Fibroblast of lung (primary cell): ENCODE measurements around the gene SERINC4. TPM values are rescaled to one million over a fixed set of nuclear protein-coding genes. Genes with fewer than 3 reads are reported as not detected.
"Not testable (repeated sequence)": the region's sequence is repeated elsewhere in the genome, so short reads cannot be mapped to it uniquely, and the experiment has no call there.

Experiments
- DNase-seq, 2 donors: peaks; one replicate each; pipeline versions ENCODE4 v3.0.0 to v3.0.0-alpha.2; 2010; ENCODE audit warnings: low read depth in 2 of 2
- H2AFZ ChIP-seq: 2 replicates; pipeline ENCODE4 v1.5.1; 2012; ENCODE audit warnings: low read length, control low read depth, inconsistent platforms
- H3K27ac ChIP-seq: 2 replicates; pipeline ENCODE4 v1.5.1; 2011; ENCODE audit warnings: low read length, control low read depth; ENCODE audit not compliant: insufficient read depth
- H3K27me3 ChIP-seq: 2 replicates; pipeline ENCODE4 v1.5.1; 2011; ENCODE audit warnings: mild to moderate bottlenecking, low read length; ENCODE audit not compliant: control insufficient read depth, insufficient read depth
- H3K36me3 ChIP-seq: 2 replicates; pipeline ENCODE4 v1.5.1; 2011; ENCODE audit warnings: low read length; ENCODE audit not compliant: control insufficient read depth, insufficient read depth
- H3K4me1 ChIP-seq: 2 replicates; pipeline ENCODE4 v1.5.1; 2011; ENCODE audit warnings: low read length; ENCODE audit not compliant: control insufficient read depth, insufficient read depth; ENCODE audit errors: extremely low read depth
- H3K4me2 ChIP-seq: 2 replicates; pipeline ENCODE4 v1.5.1; 2011; ENCODE audit warnings: low read length, control low read depth; ENCODE audit not compliant: insufficient read depth; ENCODE audit errors: extremely low read depth
- H3K4me3 ChIP-seq, 4 experiments: fragments of 200-600 bp in 1 of 4; sonication (generic) in 1 of 4; replicated peaks in 1 of 4; 2 replicates each; pipeline ENCODE4 v1.5.1; 2011 to 2016; ENCODE audit warnings: low read length in 4 of 4, low read depth in 3 of 4, mild to moderate bottlenecking in 3 of 4, control low read depth in 2 of 4, inconsistent platforms in 1 of 4, mixed read lengths in 1 of 4; ENCODE audit not compliant: insufficient read depth in 1 of 4; ENCODE audit errors: control extremely low read depth in 1 of 4
- H3K79me2 ChIP-seq: 2 replicates; pipeline ENCODE4 v1.5.1; 2012; ENCODE audit warnings: mild to moderate bottlenecking, low read length, inconsistent platforms; ENCODE audit not compliant: control insufficient read depth, insufficient read depth
- H3K9ac ChIP-seq: 2 replicates; pipeline ENCODE4 v1.5.1; 2011; ENCODE audit warnings: mild to moderate bottlenecking, low read length, control low read depth; ENCODE audit not compliant: insufficient read depth
- H3K9me3 ChIP-seq: 2 replicates; pipeline ENCODE4 v1.5.1; 2012; ENCODE audit warnings: low read depth, low read length; ENCODE audit not compliant: control insufficient read depth, insufficient read depth
- H4K20me1 ChIP-seq: 2 replicates; pipeline ENCODE4 v1.5.1; 2011; ENCODE audit warnings: low read length; ENCODE audit not compliant: control insufficient read depth, insufficient read depth; ENCODE audit errors: extremely low read depth
- EZH2 ChIP-seq: IDR thresholded peaks from 2 replicates; pipeline ENCODE4 v1.5.1; 2012; ENCODE audit warnings: low read length, control low read depth, mild to moderate bottlenecking; ENCODE audit errors: missing control alignments
- polyA plus RNA-seq, 2 donors: library from polyadenylated mRNA; depleted of rRNA in 1 of 2; stranded (reverse) in 1 of 2; unstranded in 1 of 2; fragments of >200 nt; gene quantifications; 2 replicates each; pipeline ENCODE4 v1.2.1, GENCODE V29; 2011 to 2012; ENCODE audit warnings: missing spikeins in 1 of 2
- total RNA-seq: library from RNA; depleted of rRNA; stranded (reverse); fragments of >200 nt; gene quantifications from 2 replicates; pipeline ENCODE4 v1.2.1, GENCODE V29; 2014
- TF ChIP-seq, protein P1 (sequence below), 2 donors: IDR thresholded peaks in 1 of 2; conservative IDR thresholded peaks in 1 of 2; 1 replicate in 1 of 2; 2 replicates in 1 of 2; pipeline ENCODE4 v1.5.1; 2011 to 2012; ENCODE audit warnings: low read length in 2 of 2, control low read depth in 1 of 2, inconsistent platforms in 1 of 2, low read depth in 1 of 2, mild to moderate bottlenecking in 1 of 2

The SERINC4 gene
- total and polyA plus RNA-seq, 2 donors (not counting 1 experiment from before 2014, with no cell fraction given): 0.06 to 0.17 TPM

DNA sequence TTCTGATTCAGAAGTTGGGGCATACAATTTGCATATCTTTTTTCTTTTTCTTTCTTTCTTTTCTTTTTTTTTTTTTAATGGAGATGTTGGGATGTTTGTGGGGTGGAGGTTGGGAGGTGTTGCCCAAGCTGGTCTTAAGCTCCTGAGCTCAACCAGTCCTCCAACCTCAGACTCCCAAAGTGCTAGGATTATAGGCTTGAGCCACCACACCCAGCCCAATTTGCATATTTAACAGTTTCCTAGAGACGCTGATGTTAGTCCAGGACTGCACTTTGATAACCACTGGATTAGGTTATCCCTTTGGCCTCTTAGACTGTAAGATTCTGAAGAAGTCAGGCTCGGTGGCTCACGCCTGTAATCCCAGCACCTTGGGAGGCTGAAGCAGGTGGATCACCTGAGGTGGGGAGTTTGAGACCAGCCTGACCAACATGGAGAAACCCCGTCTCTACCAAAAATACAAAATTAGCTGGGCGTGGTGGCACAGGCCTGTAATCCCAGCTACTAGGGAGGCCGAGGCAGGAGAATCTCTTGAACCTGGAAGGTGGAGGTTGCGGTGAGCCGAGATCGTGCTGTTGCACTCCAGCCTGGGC lies 30.0 kb upstream of the SERINC4 start:
- H4K20me1 ChIP-seq, H3K4me3 ChIP-seq, H3K27ac ChIP-seq, H3K36me3 ChIP-seq, H3K27me3 ChIP-seq, H3K9me3 ChIP-seq, H3K9ac ChIP-seq, H3K4me2 ChIP-seq, H3K4me1 ChIP-seq, DNase-seq, H2AFZ ChIP-seq: not testable (repeated sequence)
- H3K79me2 ChIP-seq: peaks cover 29% of the 10 kb centered on the region

DNA sequence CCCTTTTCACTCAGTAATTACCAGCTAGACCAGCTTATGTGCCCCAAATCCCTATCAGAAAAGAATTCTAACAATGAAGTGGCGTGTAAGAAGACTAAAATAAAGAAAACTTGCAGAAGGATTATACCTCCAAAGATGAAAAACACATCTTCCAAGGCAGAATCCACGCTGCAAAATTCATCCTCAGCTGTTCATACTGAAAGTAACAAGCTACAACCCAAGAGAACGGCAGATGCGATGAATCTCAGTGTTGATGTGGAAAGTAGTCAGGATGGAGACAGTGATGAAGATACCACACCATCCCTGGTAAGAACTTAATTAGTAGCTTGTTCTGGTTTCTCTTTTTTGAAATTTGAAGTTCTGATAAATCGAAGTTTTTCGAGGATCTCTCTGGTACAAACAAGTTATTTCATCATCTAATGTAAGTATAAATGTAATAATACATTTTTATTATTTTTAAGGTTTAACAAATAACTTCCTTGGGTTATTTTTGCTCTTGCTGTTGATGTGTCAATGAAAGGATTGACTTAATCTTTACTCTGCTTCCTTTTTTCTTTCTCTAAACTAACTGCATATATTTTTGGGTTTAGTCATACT lies 28.1 kb upstream of the SERINC4 start:
- Histone ChIP-seq H2AFZ (peak overlapping the region; percentile 93), H3K27me3 (no peaks in the 10 kb centered on the region), H3K9ac (no peak overlapping the region), H3K4me1 (peaks cover 3% of the 10 kb centered on the region), H3K36me3 (no peaks in the 10 kb centered on the region), H3K4me2 (peak overlapping the region; percentile 99), H3K27ac (peak overlapping the region; percentile 90), H3K9me3 (no peaks in the 10 kb centered on the region), H4K20me1 (no peaks in the 10 kb centered on the region), H3K4me3 (peak overlapping the region; percentile 79 to 92 (median 86)), H3K79me2 (peaks cover 38% of the 10 kb centered on the region)
- TF ChIP-seq, protein P1, sequence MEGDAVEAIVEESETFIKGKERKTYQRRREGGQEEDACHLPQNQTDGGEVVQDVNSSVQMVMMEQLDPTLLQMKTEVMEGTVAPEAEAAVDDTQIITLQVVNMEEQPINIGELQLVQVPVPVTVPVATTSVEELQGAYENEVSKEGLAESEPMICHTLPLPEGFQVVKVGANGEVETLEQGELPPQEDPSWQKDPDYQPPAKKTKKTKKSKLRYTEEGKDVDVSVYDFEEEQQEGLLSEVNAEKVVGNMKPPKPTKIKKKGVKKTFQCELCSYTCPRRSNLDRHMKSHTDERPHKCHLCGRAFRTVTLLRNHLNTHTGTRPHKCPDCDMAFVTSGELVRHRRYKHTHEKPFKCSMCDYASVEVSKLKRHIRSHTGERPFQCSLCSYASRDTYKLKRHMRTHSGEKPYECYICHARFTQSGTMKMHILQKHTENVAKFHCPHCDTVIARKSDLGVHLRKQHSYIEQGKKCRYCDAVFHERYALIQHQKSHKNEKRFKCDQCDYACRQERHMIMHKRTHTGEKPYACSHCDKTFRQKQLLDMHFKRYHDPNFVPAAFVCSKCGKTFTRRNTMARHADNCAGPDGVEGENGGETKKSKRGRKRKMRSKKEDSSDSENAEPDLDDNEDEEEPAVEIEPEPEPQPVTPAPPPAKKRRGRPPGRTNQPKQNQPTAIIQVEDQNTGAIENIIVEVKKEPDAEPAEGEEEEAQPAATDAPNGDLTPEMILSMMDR (conservative IDR thresholded peaks at IDR 0.05 in 1 of 2, IDR thresholded peaks at IDR 0.05 in 1 of 2; ENCODE audit: low read depth in 1 of 2, low read length in 2 of 2): no peak
- TF ChIP-seq EZH2: no peak
- DNase-seq: peak in 1 of 2 donors; percentile 15

DNA sequence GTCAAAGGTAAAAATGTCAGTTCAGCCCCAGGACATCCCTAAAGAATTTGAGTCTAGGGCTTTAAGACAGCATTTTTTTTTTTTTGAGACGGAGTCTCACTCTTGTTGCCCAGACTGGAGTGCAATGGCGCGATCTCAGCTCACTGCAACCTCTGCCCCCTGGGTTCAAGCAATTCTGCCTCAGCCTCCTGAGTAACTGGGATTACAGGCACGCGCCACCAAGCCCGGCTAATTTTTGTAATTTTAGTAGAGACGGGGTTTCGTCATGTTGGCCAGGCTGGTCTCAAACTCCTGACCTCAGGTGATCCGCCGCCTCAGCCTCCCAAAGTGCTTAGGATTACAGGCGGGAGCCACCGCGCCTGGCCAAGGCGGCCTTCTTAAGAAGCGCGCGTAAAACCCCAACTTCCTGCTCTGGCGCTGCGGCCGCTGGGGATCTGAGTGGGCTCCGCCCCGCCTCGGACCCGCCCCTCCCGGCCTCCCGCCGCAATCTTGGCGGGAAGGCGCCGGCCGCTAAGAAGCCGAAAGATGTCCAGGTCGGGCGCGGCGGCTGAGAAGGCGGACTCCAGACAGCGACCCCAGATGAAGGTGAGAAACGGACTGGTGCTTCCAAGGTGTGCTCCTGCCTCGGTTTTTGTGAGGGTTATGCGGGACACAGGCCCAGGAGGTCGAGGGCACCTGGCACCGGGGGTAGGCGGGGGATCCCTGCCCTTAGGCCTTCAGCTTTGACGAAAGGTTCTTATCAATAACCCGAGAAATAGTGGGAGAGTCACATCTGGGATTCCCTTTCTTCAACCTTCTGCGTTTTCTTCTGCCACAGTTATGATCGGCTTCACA lies 26.7 kb upstream of the SERINC4 start, which contains the start of gene WDR76:
WDR76 (plus strand) TSS at position 495 of the 834 bp plus-strand sequence; CDS start at position 526, 31 bp downstream.
- Histone ChIP-seq H3K4me3 (peak within 1 kb of the TSS; percentile 79 to 92 (median 86)), H4K20me1 (no peaks in the 10 kb centered on the region), H3K4me1 (peaks cover 3% of the 10 kb centered on the region), H3K9ac (peak within 1 kb of the TSS; percentile 76), H3K36me3 (no peaks in the 10 kb centered on the region), H3K79me2 (peaks cover 44% of the 10 kb centered on the region), H3K4me2 (peak within 1 kb of the TSS; percentile 99), H2AFZ (peak within 1 kb of the TSS; percentile 93), H3K27me3 (no peaks in the 10 kb centered on the region), H3K9me3 (no peaks in the 10 kb centered on the region), H3K27ac (peak within 1 kb of the TSS; percentile 90)
- TF ChIP-seq EZH2: no peak
- TF ChIP-seq, protein P1 (conservative IDR thresholded peaks at IDR 0.05 in 1 of 2, IDR thresholded peaks at IDR 0.05 in 1 of 2; ENCODE audit: low read depth in 1 of 2, low read length in 2 of 2): no peak
- DNase-seq: peak; percentile 79 to 83
